PFSK-1 (cell line): ENCODE results near the gene DMPK.

Source experiments
- POLR2AphosphoS5 ChIP-seq: IDR thresholded peaks from 2 replicates; pipeline ENCODE4 v1.6.1; 2012; ENCODE audit warnings: low read depth, mild to moderate bottlenecking, control low read depth, low read length, moderate library complexity
- SIN3A ChIP-seq: IDR thresholded peaks from 2 replicates; pipeline ENCODE4 v1.6.1; 2012; ENCODE audit warnings: mild to moderate bottlenecking, low read length, moderate library complexity, borderline replicate concordance; ENCODE audit not compliant: insufficient read depth
- TAF1 ChIP-seq: IDR thresholded peaks from 2 replicates; pipeline ENCODE4 v1.6.1; 2012; ENCODE audit warnings: low read length, control low read depth, borderline replicate concordance; ENCODE audit not compliant: insufficient read depth

DNA sequence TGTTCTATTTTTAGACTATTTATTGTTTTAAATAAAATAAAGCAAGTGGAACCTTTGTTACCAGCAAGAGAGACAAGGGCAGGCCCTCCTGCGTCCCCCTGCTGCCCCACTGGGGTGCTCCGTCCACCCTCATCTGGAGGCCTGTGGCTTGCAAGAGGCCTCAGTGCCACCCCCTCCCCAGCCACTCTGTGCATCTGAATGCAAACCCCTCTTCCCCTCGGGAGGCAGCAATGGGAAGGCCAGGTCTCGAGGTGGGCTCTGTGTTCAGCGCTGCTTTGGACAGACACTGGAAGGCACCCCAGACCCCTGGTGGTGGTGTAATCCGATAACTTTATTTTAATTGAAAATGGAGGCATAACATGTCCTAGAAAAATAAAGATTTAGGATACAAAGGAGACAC lies 17.8 kb downstream of the DMPK start:
- TF ChIP-seq SIN3A (no peak), POLR2AphosphoS5 (no peak), TAF1 (no peak)
